ENCODE measurements around the gene EIF3A.

- TF ChIP-seq SIN3A (conservative IDR thresholded peaks at IDR 0.05 in 1 of 2, IDR thresholded peaks at IDR 0.05 in 1 of 2; ENCODE audit: low read depth in 1 of 2, low read length in 2 of 2) = no peak
- no peak for TF ChIP-seq EZH2 (IDR thresholded peaks at IDR 0.05; ENCODE audit: low read depth, low read length, severe bottlenecking)
- no peak for TF ChIP-seq USF2 (IDR thresholded peaks at IDR 0.05; ENCODE audit: low read length)
- no peak for TF ChIP-seq TAF7 (optimal IDR thresholded peaks at IDR 0.05; ENCODE audit: borderline replicate concordance, low read depth, low read length)
- TF ChIP-seq POLR2AphosphoS5 (IDR thresholded peaks at IDR 0.05; ENCODE audit: low read depth, low read length) = no peak
- TF ChIP-seq SP2 (IDR thresholded peaks at IDR 0.05; ENCODE audit: low read length) = no peak
- no peak for TF ChIP-seq POLR2A (IDR thresholded peaks at IDR 0.05; ENCODE audit: control extremely low read depth in 1 of 2, low read depth in 2 of 2, low read length in 2 of 2)
- no peak for TF ChIP-seq CTCF (IDR thresholded peaks at IDR 0.05; ENCODE audit: control extremely low read depth in 1 of 3, insufficient read depth in 1 of 3, low read depth in 1 of 3, low read length in 3 of 3)
- no peak for TF ChIP-seq SP1 (IDR thresholded peaks at IDR 0.05; ENCODE audit: low read depth, low read length)
- no peak for TF ChIP-seq HDAC6 (IDR thresholded peaks at IDR 0.05; ENCODE audit: low read depth, low read length)
- no peak for TF ChIP-seq TCF12 (IDR thresholded peaks at IDR 0.05; ENCODE audit: low read depth, low read length)
Measured at GRCh38 chr10:119007211-119007574, 73.4 kb downstream of the EIF3A start.
